WERI-Rb-1 (cell line): ENCODE measurements around the gene HES2.
A peak's percentile ranks its signal among the peaks of the same experiment; 100 is the strongest.

Source experiments
- DNase-seq: peaks from one replicate; pipeline ENCODE4 v3.0.0-alpha.2; 2020
- H3K27ac ChIP-seq: fragments of 250-450 bp; sonication (Bioruptor Pico); 2 replicates; pipeline ENCODE4 v1.5.1; 2020; ENCODE audit warnings: mild to moderate bottlenecking, moderate library complexity
- H3K27me3 ChIP-seq: fragments of 250-450 bp; sonication (Bioruptor Pico); 2 replicates; pipeline ENCODE4 v1.5.1; 2021; ENCODE audit warnings: mild to moderate bottlenecking, low read depth, moderate library complexity; ENCODE audit not compliant: insufficient read depth, severe bottlenecking
- H3K36me3 ChIP-seq: fragments of 250-450 bp; sonication (Bioruptor Pico); 2 replicates; pipeline ENCODE4 v1.5.1; 2020; ENCODE audit warnings: mild to moderate bottlenecking, moderate library complexity
- H3K4me3 ChIP-seq: 2 replicates; pipeline ENCODE4 v1.5.1; 2011; ENCODE audit warnings: low read depth, mild to moderate bottlenecking, control low read depth, low read length
- H3K9me3 ChIP-seq: fragments of 250-450 bp; sonication (Bioruptor Pico); 2 replicates; pipeline ENCODE4 v1.5.1; 2021; ENCODE audit warnings: mild to moderate bottlenecking, moderate library complexity; ENCODE audit not compliant: severe bottlenecking
- TF ChIP-seq, protein P1 (sequence below): IDR thresholded peaks from 2 replicates; pipeline ENCODE4 v1.5.1; 2011; ENCODE audit warnings: low read depth, mild to moderate bottlenecking, control low read depth, inconsistent platforms, low read length

The HES2 gene

DNA sequence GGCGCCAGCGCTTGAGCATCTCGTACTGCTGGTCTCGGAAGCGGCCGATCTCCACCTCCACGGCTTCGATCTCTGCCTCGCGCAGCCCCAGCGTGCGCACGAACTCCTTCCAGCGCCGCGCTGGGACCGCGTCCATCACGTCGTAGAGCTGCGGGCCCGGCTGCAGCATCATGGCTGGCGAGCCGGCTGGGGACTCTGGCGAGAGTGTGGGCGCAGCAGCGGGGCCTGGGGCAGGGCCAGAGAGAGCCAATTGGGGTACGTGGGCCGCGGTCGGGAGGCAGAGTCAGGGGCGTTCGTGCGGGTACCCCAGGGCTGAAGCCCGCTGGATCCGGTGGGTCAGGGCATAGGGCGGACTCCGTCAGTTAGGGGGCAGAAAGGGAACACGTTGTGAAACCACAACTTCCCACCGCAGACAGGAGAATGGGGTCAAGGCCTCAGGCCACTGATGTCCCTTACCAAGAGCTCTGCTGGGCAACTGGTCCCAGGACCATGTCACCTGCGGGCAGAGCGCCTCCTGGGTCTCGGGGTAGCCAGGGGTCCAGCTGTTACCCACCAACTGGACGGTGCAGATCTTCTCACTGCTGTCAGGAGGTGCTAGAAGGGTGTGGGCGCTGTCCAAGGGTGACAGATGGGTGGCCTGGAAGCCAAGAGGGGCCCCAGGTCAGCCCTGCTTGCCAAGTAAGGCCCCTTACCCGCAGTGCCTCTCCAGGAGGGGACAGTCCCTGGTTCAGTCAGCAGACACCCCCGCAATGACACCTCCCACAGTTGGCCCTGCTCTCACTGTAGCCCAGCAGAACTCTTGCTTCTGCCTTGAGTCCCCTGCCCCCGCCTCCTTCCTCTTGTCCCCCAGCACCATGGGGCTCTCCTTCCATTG, 42.1 kb upstream of the HES2 start:
- H3K36me3 ChIP-seq: peaks cover 9% of the 10 kb centered on the region
- no peak for DNase-seq
- no peak overlapping the region for H3K4me3 ChIP-seq
- TF ChIP-seq, protein P1, sequence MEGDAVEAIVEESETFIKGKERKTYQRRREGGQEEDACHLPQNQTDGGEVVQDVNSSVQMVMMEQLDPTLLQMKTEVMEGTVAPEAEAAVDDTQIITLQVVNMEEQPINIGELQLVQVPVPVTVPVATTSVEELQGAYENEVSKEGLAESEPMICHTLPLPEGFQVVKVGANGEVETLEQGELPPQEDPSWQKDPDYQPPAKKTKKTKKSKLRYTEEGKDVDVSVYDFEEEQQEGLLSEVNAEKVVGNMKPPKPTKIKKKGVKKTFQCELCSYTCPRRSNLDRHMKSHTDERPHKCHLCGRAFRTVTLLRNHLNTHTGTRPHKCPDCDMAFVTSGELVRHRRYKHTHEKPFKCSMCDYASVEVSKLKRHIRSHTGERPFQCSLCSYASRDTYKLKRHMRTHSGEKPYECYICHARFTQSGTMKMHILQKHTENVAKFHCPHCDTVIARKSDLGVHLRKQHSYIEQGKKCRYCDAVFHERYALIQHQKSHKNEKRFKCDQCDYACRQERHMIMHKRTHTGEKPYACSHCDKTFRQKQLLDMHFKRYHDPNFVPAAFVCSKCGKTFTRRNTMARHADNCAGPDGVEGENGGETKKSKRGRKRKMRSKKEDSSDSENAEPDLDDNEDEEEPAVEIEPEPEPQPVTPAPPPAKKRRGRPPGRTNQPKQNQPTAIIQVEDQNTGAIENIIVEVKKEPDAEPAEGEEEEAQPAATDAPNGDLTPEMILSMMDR: no peak
- no peak overlapping the region for H3K27ac ChIP-seq
- no peaks in the 10 kb centered on the region for H3K9me3 ChIP-seq
- no peaks in the 10 kb centered on the region for H3K27me3 ChIP-seq

DNA sequence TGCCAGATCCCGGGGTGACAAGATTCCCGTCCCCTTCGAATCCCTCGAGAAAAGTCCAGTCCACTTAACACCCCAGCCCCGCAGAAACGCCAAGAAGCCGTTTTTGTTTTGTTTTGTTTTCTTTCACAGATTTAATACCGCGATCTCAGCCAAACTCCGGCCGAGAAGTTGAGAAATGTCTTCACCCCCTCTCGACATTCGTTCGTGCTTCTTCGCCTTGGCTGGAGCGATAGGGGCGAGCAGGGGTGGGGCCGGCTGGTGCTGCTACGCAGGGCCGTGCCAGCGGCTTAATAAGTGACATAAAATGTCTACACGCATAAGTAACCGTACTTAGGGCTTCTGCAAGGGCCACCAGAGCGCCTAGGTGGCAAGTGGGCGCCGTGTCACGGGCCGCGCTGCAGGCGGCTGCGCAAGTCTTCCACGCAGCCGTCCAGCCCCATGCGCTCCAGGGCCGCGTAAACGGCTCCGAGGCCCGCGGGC, 41.4 kb upstream of the HES2 start:
- no peak overlapping the region for H3K27ac ChIP-seq
- H3K36me3 ChIP-seq: peaks cover 9% of the 10 kb centered on the region
- no peak overlapping the region for H3K4me3 ChIP-seq
- H3K9me3 ChIP-seq: no peaks in the 10 kb centered on the region
- TF ChIP-seq, protein P1: no peak
- H3K27me3 ChIP-seq: no peaks in the 10 kb centered on the region
- no peak for DNase-seq

DNA sequence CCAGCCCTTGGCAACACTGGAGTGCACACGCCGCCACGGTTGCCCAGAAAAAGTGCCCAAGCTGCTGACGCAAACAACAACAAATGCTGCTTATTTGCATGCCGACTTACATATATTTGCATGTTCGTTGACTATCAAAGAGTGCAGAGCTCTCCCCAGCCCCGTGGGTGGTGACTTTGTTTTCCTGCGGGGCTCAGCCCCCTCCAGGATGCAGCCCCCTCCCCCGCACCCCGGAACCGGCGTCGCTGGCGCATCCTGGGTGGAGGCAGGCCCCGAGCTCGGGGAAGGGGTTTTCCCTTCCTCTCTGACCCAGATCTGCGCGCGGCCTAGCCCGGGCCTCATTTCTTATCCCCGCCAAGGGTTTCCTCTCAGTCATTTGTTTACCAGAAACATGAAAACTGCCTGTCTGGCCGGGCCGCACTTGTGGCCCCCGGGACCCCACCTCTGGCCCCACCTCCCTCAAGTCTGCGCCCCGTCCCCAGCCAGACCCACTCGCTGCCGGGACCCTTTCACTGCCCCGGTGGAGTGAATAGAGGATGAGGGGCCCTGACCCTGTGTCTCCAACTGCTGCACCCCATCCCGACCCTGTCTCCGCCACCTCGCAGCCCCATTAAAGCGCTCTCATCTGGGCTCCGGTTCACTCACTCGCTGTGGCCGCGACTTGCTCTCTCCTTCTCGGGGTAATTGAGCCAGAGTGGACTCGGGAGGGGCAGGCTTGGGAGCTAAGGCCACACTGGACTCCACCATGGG, 40.8 kb upstream of the HES2 start:
- Histone ChIP-seq H3K36me3 (peaks cover 9% of the 10 kb centered on the region), H3K4me3 (no peak overlapping the region), H3K27me3 (no peaks in the 10 kb centered on the region), H3K9me3 (no peaks in the 10 kb centered on the region), H3K27ac (no peak overlapping the region)
- DNase-seq: no peak
- TF ChIP-seq, protein P1: no peak

DNA sequence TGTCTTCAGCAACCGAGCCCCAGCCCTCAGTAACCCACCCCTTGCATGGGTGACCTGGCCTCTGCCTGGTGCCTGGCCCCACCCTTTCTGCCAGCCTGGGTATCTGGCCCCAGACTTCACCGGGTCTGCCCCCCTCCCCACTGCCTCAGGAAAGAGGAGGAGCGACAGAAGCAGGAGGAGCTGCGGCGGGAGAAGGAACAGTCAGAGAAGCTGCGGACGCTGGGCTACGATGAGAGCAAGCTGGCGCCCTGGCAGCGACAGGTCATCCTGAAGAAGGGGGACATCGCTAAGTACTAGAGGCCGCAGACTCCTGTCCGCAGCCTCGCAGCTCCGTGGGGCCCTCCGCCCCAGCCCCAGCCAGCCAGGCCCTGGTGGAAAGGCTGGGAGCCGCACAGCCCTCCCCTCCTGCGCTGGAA, 40.1 kb upstream of the HES2 start:
- no peak overlapping the region for H3K4me3 ChIP-seq
- no peaks in the 10 kb centered on the region for H3K9me3 ChIP-seq
- peak; percentile 53 for DNase-seq
- no peak overlapping the region for H3K27ac ChIP-seq
- peaks cover 9% of the 10 kb centered on the region for H3K36me3 ChIP-seq
- TF ChIP-seq, protein P1: no peak
- H3K27me3 ChIP-seq: no peaks in the 10 kb centered on the region

DNA sequence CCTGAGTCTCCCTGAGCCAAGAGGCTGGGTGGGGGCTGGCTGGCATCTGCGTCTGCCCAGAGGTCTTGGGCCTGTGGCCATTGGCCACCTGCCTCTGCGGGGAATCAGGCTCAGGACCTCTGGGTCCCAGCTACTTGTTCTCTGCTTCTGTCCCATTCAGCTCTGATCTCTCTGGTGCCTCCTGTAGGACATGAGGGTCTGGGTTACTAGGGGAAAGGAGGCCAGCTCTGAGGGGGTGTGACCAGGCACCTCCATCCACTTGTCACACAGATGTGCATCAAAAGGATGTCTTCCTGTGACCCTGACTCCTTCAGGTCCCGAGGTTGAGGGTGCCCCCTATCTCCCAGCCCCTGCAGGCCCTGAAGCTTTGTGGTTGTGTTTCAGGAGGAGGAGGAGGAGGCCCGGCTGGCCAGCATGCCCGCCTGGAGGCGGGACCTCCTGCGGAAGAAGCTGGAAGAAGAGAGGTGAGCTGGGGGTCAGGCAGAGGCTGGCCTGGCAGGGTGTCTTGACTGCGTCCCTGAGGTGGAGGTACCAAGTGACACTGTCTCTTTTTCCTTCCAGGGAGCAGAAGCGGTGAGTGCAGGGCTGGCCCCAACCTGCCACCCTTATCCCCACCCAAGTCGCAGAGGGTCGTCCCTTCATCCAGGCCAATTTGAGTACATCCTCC, 37.2 kb upstream of the HES2 start:
- Histone ChIP-seq H3K36me3 (no peaks in the 10 kb centered on the region; the same call in 1 of the 2 replicates), H3K9me3 (no peaks in the 10 kb centered on the region), H3K27ac (no peak overlapping the region), H3K27me3 (no peaks in the 10 kb centered on the region), H3K4me3 (no peak overlapping the region)
- DNase-seq: no peak
- TF ChIP-seq, protein P1: no peak
